ENCODE data around the gene SERAC1. TPM values are rescaled to one million over a fixed set of nuclear protein-coding genes. Genes with fewer than 3 reads are reported as not detected.

SERAC1 gene
- total RNA-seq, 2 donors from 2014 or later = 6.2 to 9.4 TPM

- Histone ChIP-seq H3K36me3 (no peaks in the 10 kb centered on the region), H3K27me3 (no peaks in the 10 kb centered on the region), H3K4me3 (no peak overlapping the region), H3K27ac (no peak overlapping the region), H3K4me1 (no peaks in the 10 kb centered on the region), H3K9me3 (no peaks in the 10 kb centered on the region), H3K9ac (ENCODE audit: low read depth in 2 of 2, low read length in 2 of 2) (no peak overlapping the region)
- intact Hi-C loops (cut with DNase I) = no loop called here
- no peak for TF ChIP-seq CTCF (IDR thresholded peaks at IDR 0.05)
- no peak for DNase-seq
These were observed 43.8 kb downstream of the SERAC1 start for GRCh38 chr6:158124288-158124687.

- Histone ChIP-seq H3K27me3 (no peaks in the 10 kb centered on the region), H3K36me3 (no peaks in the 10 kb centered on the region), H3K9me3 (no peaks in the 10 kb centered on the region), H3K4me1 (no peaks in the 10 kb centered on the region), H3K27ac (no peak overlapping the region), H3K9ac (ENCODE audit: low read depth in 2 of 2, low read length in 2 of 2) (no peak overlapping the region), H3K4me3 (no peak overlapping the region)
- TF ChIP-seq CTCF (IDR thresholded peaks at IDR 0.05) = no peak
- no peak for DNase-seq
- intact Hi-C loops (cut with DNase I) = no loop called here
These were observed 46.0 kb downstream of the SERAC1 start for GRCh38 chr6:158122048-158122447.

GRCh38 chr6:158121335-158121734 lies 46.7 kb downstream of the SERAC1 start:
- no peaks in the 10 kb centered on the region for H3K4me1 ChIP-seq
- H3K27me3 ChIP-seq = no peaks in the 10 kb centered on the region
- H3K36me3 ChIP-seq = no peaks in the 10 kb centered on the region
- H3K9ac ChIP-seq (ENCODE audit: low read depth in 2 of 2, low read length in 2 of 2) = no peak overlapping the region
- intact Hi-C loops (cut with DNase I) = no loop called here
- H3K27ac ChIP-seq = no peak overlapping the region
- no peak overlapping the region for H3K4me3 ChIP-seq
- H3K9me3 ChIP-seq = no peaks in the 10 kb centered on the region
- no peak for TF ChIP-seq CTCF (IDR thresholded peaks at IDR 0.05)
- no peak for DNase-seq

- DNase-seq = no peak
- Histone ChIP-seq H3K27ac (no peak overlapping the region), H3K4me3 (no peak overlapping the region), H3K9me3 (no peaks in the 10 kb centered on the region), H3K4me1 (no peaks in the 10 kb centered on the region), H3K9ac (ENCODE audit: low read depth in 2 of 2, low read length in 2 of 2) (no peak overlapping the region), H3K36me3 (no peaks in the 10 kb centered on the region), H3K27me3 (no peaks in the 10 kb centered on the region)
- intact Hi-C loops (cut with DNase I) = no loop called here
- no peak for TF ChIP-seq CTCF (IDR thresholded peaks at IDR 0.05)
These were observed 49.2 kb downstream of the SERAC1 start for GRCh38 chr6:158118886-158119285.

GRCh38 chr6:158115508-158115907 lies 52.6 kb downstream of the SERAC1 start:
- Histone ChIP-seq H3K4me1 (no peaks in the 10 kb centered on the region), H3K9me3 (no peaks in the 10 kb centered on the region), H3K9ac (ENCODE audit: low read depth in 2 of 2, low read length in 2 of 2) (no peak overlapping the region), H3K36me3 (no peaks in the 10 kb centered on the region), H3K4me3 (no peak overlapping the region), H3K27ac (no peak overlapping the region), H3K27me3 (no peaks in the 10 kb centered on the region)
- TF ChIP-seq CTCF (IDR thresholded peaks at IDR 0.05) = no peak
- DNase-seq = no peak
- intact Hi-C loops (cut with DNase I) = no loop called here

GRCh38 chr6:158115102-158115501 lies 53.0 kb downstream of the SERAC1 start:
- no peaks in the 10 kb centered on the region for H3K27me3 ChIP-seq
- TF ChIP-seq CTCF (IDR thresholded peaks at IDR 0.05) = no peak
- no peak for DNase-seq
- H3K4me3 ChIP-seq = no peak overlapping the region
- no peaks in the 10 kb centered on the region for H3K9me3 ChIP-seq
- H3K4me1 ChIP-seq = no peaks in the 10 kb centered on the region
- no peak overlapping the region for H3K27ac ChIP-seq
- no peaks in the 10 kb centered on the region for H3K36me3 ChIP-seq
- intact Hi-C loops (cut with DNase I) = no loop called here
- H3K9ac ChIP-seq (ENCODE audit: low read depth in 2 of 2, low read length in 2 of 2) = no peak overlapping the region

Measured in colonic mucosa (tissue), 4 donors.